Measurements from ENCODE around the gene CHP1. TPM values are rescaled to one million over a fixed set of nuclear protein-coding genes. Genes with fewer than 3 reads are reported as not detected.

CHP1 gene
- polyA plus RNA-seq, 1 of the 3 experiments (the other 2 are of a cell fraction): 30.5 TPM

DNA sequence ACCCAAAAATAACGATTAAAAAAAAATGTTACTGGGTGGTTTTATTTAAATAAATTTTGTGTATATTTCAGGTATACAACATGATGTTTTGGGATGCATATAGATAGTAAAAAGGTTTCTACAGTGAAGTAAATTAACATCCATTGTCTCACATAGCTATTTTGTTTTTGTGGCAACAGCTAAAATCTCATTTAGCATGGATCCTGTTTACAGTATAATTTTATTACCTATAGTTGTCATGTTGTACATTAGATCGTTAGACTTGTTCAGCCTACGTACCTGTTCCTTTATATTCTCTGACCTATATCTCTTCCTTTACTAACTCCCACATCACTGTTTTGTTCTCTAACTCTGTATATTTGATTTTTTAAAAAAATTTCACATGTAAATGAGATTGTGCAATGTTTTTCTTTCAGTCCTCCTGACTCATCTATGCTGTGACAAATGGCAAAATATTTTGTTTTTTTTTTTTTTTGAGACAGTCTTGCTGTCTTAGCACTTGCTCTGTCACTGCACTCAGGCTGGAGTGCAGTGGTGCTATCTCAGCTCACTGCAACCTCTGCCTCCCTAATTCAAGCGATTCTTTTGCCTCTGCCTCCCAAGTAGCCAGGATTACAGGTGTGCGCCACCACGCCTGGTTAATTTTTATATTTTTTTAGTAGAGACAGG, 55.7 kb downstream of the CHP1 start:
- Histone ChIP-seq H3K27ac (ENCODE audit: low read depth in 2 of 2, low read length in 1 of 2) (no peak overlapping the region), H4K20me1 (ENCODE audit: insufficient read depth) (no peaks in the 10 kb centered on the region), H3F3A (replicated peaks; ENCODE audit: insufficient read depth) (peaks cover 6% of the 10 kb centered on the region), H3K27me3 (ENCODE audit: insufficient read depth) (no peaks in the 10 kb centered on the region), H3K9me2 (no peaks in the 10 kb centered on the region), H3K9me3 (no peaks in the 10 kb centered on the region), H3K9ac (no peak overlapping the region), H3K4me1 (ENCODE audit: control insufficient read depth in 1 of 2, insufficient read depth in 2 of 2, low read depth in 1 of 2, low read length in 1 of 2) (peaks cover 4 to 6% of the 10 kb centered on the region in 2 experiments; a peak in 3 of 4 replicates), H3K36me3 (replicated peaks in 1 of 2; ENCODE audit: control insufficient read depth in 1 of 2, insufficient read depth in 2 of 2, low read length in 1 of 2) (peaks cover 30 to 47% of the 10 kb centered on the region in 2 experiments), H3K4me3 (ENCODE audit: low read depth in 2 of 2, low read length in 1 of 2) (no peak overlapping the region), H2AFZ (ENCODE audit: low read depth) (no peak overlapping the region), H3K4me2 (no peak overlapping the region), H3K79me2 (ENCODE audit: insufficient read depth) (peaks cover 54% of the 10 kb centered on the region)
- no peak for DNase-seq
- ChIA-PET POLR2A (no interaction called here), CTCF (interaction anchor here (1.3 to 1.7 kb wide), 2 partner anchors 46 to 356 kb away, joined by 4 read pairs; partner anchors contain the start of genes NUSAP1 and OIP5)
- 96% methylated on average over 6 of the region's 6 CpGs for WGBS (ENCODE audit: low lambda C conversion rate)
- TF ChIP-seq MEF2A (IDR thresholded peaks at IDR 0.05; ENCODE audit: borderline replicate concordance, low read depth): no peak
- TF ChIP-seq, protein P1, sequence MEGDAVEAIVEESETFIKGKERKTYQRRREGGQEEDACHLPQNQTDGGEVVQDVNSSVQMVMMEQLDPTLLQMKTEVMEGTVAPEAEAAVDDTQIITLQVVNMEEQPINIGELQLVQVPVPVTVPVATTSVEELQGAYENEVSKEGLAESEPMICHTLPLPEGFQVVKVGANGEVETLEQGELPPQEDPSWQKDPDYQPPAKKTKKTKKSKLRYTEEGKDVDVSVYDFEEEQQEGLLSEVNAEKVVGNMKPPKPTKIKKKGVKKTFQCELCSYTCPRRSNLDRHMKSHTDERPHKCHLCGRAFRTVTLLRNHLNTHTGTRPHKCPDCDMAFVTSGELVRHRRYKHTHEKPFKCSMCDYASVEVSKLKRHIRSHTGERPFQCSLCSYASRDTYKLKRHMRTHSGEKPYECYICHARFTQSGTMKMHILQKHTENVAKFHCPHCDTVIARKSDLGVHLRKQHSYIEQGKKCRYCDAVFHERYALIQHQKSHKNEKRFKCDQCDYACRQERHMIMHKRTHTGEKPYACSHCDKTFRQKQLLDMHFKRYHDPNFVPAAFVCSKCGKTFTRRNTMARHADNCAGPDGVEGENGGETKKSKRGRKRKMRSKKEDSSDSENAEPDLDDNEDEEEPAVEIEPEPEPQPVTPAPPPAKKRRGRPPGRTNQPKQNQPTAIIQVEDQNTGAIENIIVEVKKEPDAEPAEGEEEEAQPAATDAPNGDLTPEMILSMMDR (IDR thresholded peaks at IDR 0.05): no peak
- no peak for TF ChIP-seq TAF1 (IDR thresholded peaks at IDR 0.05; ENCODE audit: borderline replicate concordance, low read depth, low read length)
- no peak for TF ChIP-seq JUND (IDR thresholded peaks at IDR 0.05)
- no peak for TF ChIP-seq RCOR1 (IDR thresholded peaks at IDR 0.05; ENCODE audit: low read length)
- no peak for TF ChIP-seq ELF1 (IDR thresholded peaks at IDR 0.05)
- TF ChIP-seq USF1 (IDR thresholded peaks at IDR 0.05; ENCODE audit: borderline replicate concordance, low read depth): no peak
- TF ChIP-seq USF2 (IDR thresholded peaks at IDR 0.05; ENCODE audit: borderline replicate concordance, low read depth, low read length): no peak
- TF ChIP-seq IRF3 (IDR thresholded peaks at IDR 0.05; ENCODE audit: low read depth, low read length): no peak
- TF ChIP-seq RXRA (IDR thresholded peaks at IDR 0.05; ENCODE audit: borderline replicate concordance, low read depth): no peak
- TF ChIP-seq PBX3 (IDR thresholded peaks at IDR 0.05): no peak
- TF ChIP-seq, protein P2, sequence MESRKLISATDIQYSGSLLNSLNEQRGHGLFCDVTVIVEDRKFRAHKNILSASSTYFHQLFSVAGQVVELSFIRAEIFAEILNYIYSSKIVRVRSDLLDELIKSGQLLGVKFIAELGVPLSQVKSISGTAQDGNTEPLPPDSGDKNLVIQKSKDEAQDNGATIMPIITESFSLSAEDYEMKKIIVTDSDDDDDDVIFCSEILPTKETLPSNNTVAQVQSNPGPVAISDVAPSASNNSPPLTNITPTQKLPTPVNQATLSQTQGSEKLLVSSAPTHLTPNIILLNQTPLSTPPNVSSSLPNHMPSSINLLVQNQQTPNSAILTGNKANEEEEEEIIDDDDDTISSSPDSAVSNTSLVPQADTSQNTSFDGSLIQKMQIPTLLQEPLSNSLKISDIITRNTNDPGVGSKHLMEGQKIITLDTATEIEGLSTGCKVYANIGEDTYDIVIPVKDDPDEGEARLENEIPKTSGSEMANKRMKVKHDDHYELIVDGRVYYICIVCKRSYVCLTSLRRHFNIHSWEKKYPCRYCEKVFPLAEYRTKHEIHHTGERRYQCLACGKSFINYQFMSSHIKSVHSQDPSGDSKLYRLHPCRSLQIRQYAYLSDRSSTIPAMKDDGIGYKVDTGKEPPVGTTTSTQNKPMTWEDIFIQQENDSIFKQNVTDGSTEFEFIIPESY (IDR thresholded peaks at IDR 0.05; ENCODE audit: borderline replicate concordance, low read depth): no peak
- TF ChIP-seq SMC3 (IDR thresholded peaks at IDR 0.05; ENCODE audit: low read depth, low read length): no peak
- TF ChIP-seq EP300 (IDR thresholded peaks at IDR 0.05; ENCODE audit: borderline replicate concordance in 1 of 2, low read depth in 1 of 2, low read length in 1 of 2): no peak

Data from SK-N-SH (cell line).